ENCODE results near the gene HOXB8. TPM values are rescaled to one million over a fixed set of nuclear protein-coding genes. Genes with fewer than 3 reads are reported as not detected.

The HOXB8 gene
- total RNA-seq, 3 donors from 2014 or later (not counting 1 experiment from before 2014, with no cell fraction given) = not detected

GRCh38 chr17:48639982-48640857 is 25.1 kb upstream of the HOXB8 start:
- Mint-ChIP-seq H3K27me3 (ENCODE audit: low read depth in 2 of 2) (peaks cover 78 to 97% of the 10 kb centered on the region in 2 donors), H3K4me1 (peaks cover 9 to 19% of the 10 kb centered on the region in 2 donors), H3K36me3 (peaks cover 6% of the 10 kb centered on the region), H3K4me3 (no peak overlapping the region), H3K27ac (no peak overlapping the region), H3K9me3 (no peaks in the 10 kb centered on the region)
- ATAC-seq (no peak), DNase-seq (no peak)
- Histone ChIP-seq H3K9me3 (ENCODE audit: control insufficient read depth, insufficient read depth, low read length) (no peaks in the 10 kb centered on the region), H3K4me1 (ENCODE audit: control insufficient read depth, insufficient read depth, low read length) (peaks cover 6% of the 10 kb centered on the region), H3K27me3 (ENCODE audit: control insufficient read depth, insufficient read depth, low read length) (peaks cover 42% of the 10 kb centered on the region), H3K36me3 (ENCODE audit: control insufficient read depth, insufficient read depth, low read length) (no peaks in the 10 kb centered on the region), H3K27ac (ENCODE audit: low read length) (no peak overlapping the region), H3K4me3 (ENCODE audit: low read length) (no peak overlapping the region)
- TF ChIP-seq CTCF (IDR thresholded peaks at IDR 0.05) = no peak
- intact Hi-C loops (cut with micrococcal nuclease) = no loop called here
- 93% methylated on average over 6 of the region's 6 CpGs for WGBS (ENCODE audit: insufficient coverage)

GRCh38 chr17:48639136-48639535 is 24.0 kb upstream of the HOXB8 start:
- H3K27ac Mint-ChIP-seq = no peak overlapping the region
- H3K36me3 Mint-ChIP-seq = peaks cover 6% of the 10 kb centered on the region
- Histone ChIP-seq H3K4me3 (ENCODE audit: low read length) (no peak overlapping the region), H3K4me1 (ENCODE audit: control insufficient read depth, insufficient read depth, low read length) (peaks cover 9% of the 10 kb centered on the region), H3K36me3 (ENCODE audit: control insufficient read depth, insufficient read depth, low read length) (no peaks in the 10 kb centered on the region), H3K9me3 (ENCODE audit: control insufficient read depth, insufficient read depth, low read length) (no peaks in the 10 kb centered on the region), H3K27me3 (ENCODE audit: control insufficient read depth, insufficient read depth, low read length) (peaks cover 44% of the 10 kb centered on the region), H3K27ac (ENCODE audit: low read length) (no peak overlapping the region)
- intact Hi-C loops (cut with micrococcal nuclease) = no loop called here
- no peak overlapping the region for H3K4me3 Mint-ChIP-seq
- H3K27me3 Mint-ChIP-seq (ENCODE audit: low read depth in 2 of 2) = peaks cover 79 to 96% of the 10 kb centered on the region in 2 donors
- WGBS (ENCODE audit: insufficient coverage) = 87% methylated on average over 5 of the region's 5 CpGs
- no peaks in the 10 kb centered on the region for H3K9me3 Mint-ChIP-seq
- no peak for DNase-seq
- no peak for TF ChIP-seq CTCF (IDR thresholded peaks at IDR 0.05)
- ATAC-seq = no peak
- H3K4me1 Mint-ChIP-seq = peaks cover 9 to 19% of the 10 kb centered on the region in 2 donors

- peaks cover 49% of the 10 kb centered on the region for H3K27me3 ChIP-seq (ENCODE audit: control insufficient read depth, insufficient read depth, low read length)
These were observed 22.5 kb upstream of the HOXB8 start for GRCh38 chr17:48637323-48638260.

More at GRCh38 chr17:48637323-48638260, 22.5 kb upstream of the HOXB8 start:
- Mint-ChIP-seq H3K27me3 (ENCODE audit: low read depth in 2 of 2) (peaks cover 78 to 89% of the 10 kb centered on the region in 2 donors), H3K9me3 (no peaks in the 10 kb centered on the region), H3K27ac (no peak overlapping the region), H3K4me3 (no peak overlapping the region), H3K4me1 (peaks cover 9 to 24% of the 10 kb centered on the region in 2 donors), H3K36me3 (peaks cover 6% of the 10 kb centered on the region)
- no peak for ATAC-seq
- no peak for DNase-seq
- peaks cover 15% of the 10 kb centered on the region for H3K4me1 ChIP-seq (ENCODE audit: control insufficient read depth, insufficient read depth, low read length)
- no peak for TF ChIP-seq CTCF (IDR thresholded peaks at IDR 0.05)
- 85% methylated on average over 16 of the region's 18 CpGs for WGBS (ENCODE audit: insufficient coverage)
- no peak overlapping the region for H3K27ac ChIP-seq (ENCODE audit: low read length)
- intact Hi-C loops (cut with micrococcal nuclease) = no loop called here
- no peaks in the 10 kb centered on the region for H3K9me3 ChIP-seq (ENCODE audit: control insufficient read depth, insufficient read depth, low read length)
- H3K4me3 ChIP-seq (ENCODE audit: low read length) = no peak overlapping the region
- H3K36me3 ChIP-seq (ENCODE audit: control insufficient read depth, insufficient read depth, low read length) = no peaks in the 10 kb centered on the region
